PC-3 (cell line): ENCODE data around the gene SP140. TPM values are rescaled to one million over a fixed set of nuclear protein-coding genes. Genes with fewer than 3 reads are reported as not detected.

Experiments
- ATAC-seq: fragments of 200-7000 bp; cut with Tn5 transposase; 2 replicates; pipeline ENCODE4 v1.9.1; 2020; ENCODE audit warnings: mild to moderate bottlenecking, moderate library complexity
- BruUV-seq: library from RNA; stranded (reverse); fragments of 400-500 nt; replicated peaks from 2 replicates; lab custom pipeline; 2021; lab: Mats Ljungman, UMichigan
- CTCF ChIA-PET: fragments of 300-600 bp; sonication (Branson Sonifier 250); formaldehyde crosslinking; loops from one replicate; lab custom pipeline; 2022; ENCODE audit warnings: antibody characterized with exemption; lab: Charles Lee
- POLR2A ChIA-PET: fragments of 300-600 bp; sonication (Branson Sonifier 250); formaldehyde crosslinking; loops from one replicate; lab custom pipeline; 2022; ENCODE audit warnings: antibody characterized with exemption; ENCODE audit not compliant: unreplicated experiment; lab: Charles Lee
- DNase-seq: peaks from one replicate; pipeline ENCODE4 v3.0.0-alpha.2; 2015
- H2AFZ ChIP-seq: fragments of 300-600 bp; sonication (generic); 2 replicates; pipeline ENCODE4 v1.6.0; 2016; ENCODE audit warnings: antibody characterized with exemption, low read length
- H3F3A ChIP-seq: fragments of 300-600 bp; sonication (generic); one replicate; pipeline ENCODE4 v1.6.0; 2017; ENCODE audit warnings: antibody characterized with exemption, low read length, control low read depth, mild to moderate bottlenecking; ENCODE audit not compliant: unreplicated experiment
- H3K27ac ChIP-seq: fragments of 300-600 bp; sonication (generic); 2 replicates; pipeline ENCODE4 v1.5.1; 2016; ENCODE audit warnings: mild to moderate bottlenecking, low read length
- H3K27me3 ChIP-seq: fragments of 300-600 bp; sonication (generic); 2 replicates; pipeline ENCODE4 v1.6.1; 2016; ENCODE audit warnings: low read length, mixed read lengths
- H3K36me3 ChIP-seq: fragments of 300-600 bp; sonication (generic); 2 replicates; pipeline ENCODE4 v1.6.1; 2016; ENCODE audit warnings: low read depth, mixed run types, low read length, mixed read lengths
- H3K4me1 ChIP-seq: fragments of 300-600 bp; sonication (generic); 2 replicates; pipeline ENCODE4 v1.5.1; 2016; ENCODE audit warnings: low read length; ENCODE audit not compliant: insufficient read depth
- H3K4me2 ChIP-seq: fragments of 300-600 bp; sonication (generic); 2 replicates; pipeline ENCODE4 v1.6.0; 2016; ENCODE audit warnings: low read length
- H3K4me3 ChIP-seq: fragments of 300-600 bp; sonication (generic); 2 replicates; pipeline ENCODE4 v1.5.1; 2016; ENCODE audit warnings: mild to moderate bottlenecking, low read length, mixed read lengths
- H3K79me2 ChIP-seq: fragments of 300-600 bp; sonication (generic); 2 replicates; pipeline ENCODE4 v1.6.1; 2017; ENCODE audit warnings: low read length, mixed read lengths
- H3K9ac ChIP-seq: fragments of 300-600 bp; sonication (generic); 2 replicates; pipeline ENCODE4 v1.6.0; 2016; ENCODE audit warnings: mild to moderate bottlenecking, low read length
- H3K9me2 ChIP-seq: fragments of 300-600 bp; sonication (generic); replicated peaks from 2 replicates; pipeline ENCODE4 v1.6.1; 2016; ENCODE audit warnings: mixed run types, low read length, mixed read lengths
- H3K9me3 ChIP-seq: fragments of 300-600 bp; sonication (generic); 2 replicates; pipeline ENCODE4 v1.6.1; 2016; ENCODE audit warnings: low read length, mixed read lengths
- H4K20me1 ChIP-seq: fragments of 300-600 bp; sonication (generic); 2 replicates; pipeline ENCODE4 v1.6.1; 2016; ENCODE audit warnings: low read length, mixed read lengths
- CTCF ChIP-seq: fragments of 300-600 bp; sonication (generic); conservative IDR thresholded peaks from 2 replicates; pipeline ENCODE4 v1.5.1; 2017; ENCODE audit warnings: antibody characterized with exemption, low read depth, mild to moderate bottlenecking, low read length
- EZH2 ChIP-seq: fragments of 300-600 bp; sonication (generic); IDR thresholded peaks from one replicate; pipeline ENCODE4 v1.6.1; 2017; ENCODE audit warnings: antibody characterized with exemption, mild to moderate bottlenecking, low read length; ENCODE audit not compliant: unreplicated experiment
- EZH2phosphoT487 ChIP-seq: fragments of 300-600 bp; sonication (generic); IDR thresholded peaks from 2 replicates; pipeline ENCODE4 v1.6.1; 2018; ENCODE audit warnings: mild to moderate bottlenecking, antibody characterized with exemption, low read length, borderline replicate concordance
- intact Hi-C: fragments of 100-400 bp; cut with micrococcal nuclease; formaldehyde crosslinking; loops from 2 replicates; pipeline ENCODE4 v1.9.0; 2023
- total RNA-seq: library from RNA; depleted of rRNA; stranded (reverse); fragments of >200 nt; gene quantifications from 2 replicates; pipeline ENCODE4 v1.2.3, GENCODE V29; 2014

The SP140 gene
- total RNA-seq, 1 experiment from 2014 or later = not detected

GRCh38 chr2:230178546-230179485 is 46.7 kb upstream of the SP140 start:
- Histone ChIP-seq H3K4me1 (no peaks in the 10 kb centered on the region), H3K9ac (no peak overlapping the region), H3K27me3 (no peaks in the 10 kb centered on the region), H3K9me2 (no peaks in the 10 kb centered on the region), H3K4me3 (no peak overlapping the region), H3F3A (no peaks in the 10 kb centered on the region), H3K36me3 (no peaks in the 10 kb centered on the region), H3K79me2 (no peaks in the 10 kb centered on the region), H3K4me2 (no peak overlapping the region), H3K27ac (no peak overlapping the region), H4K20me1 (no peaks in the 10 kb centered on the region), H3K9me3 (no peaks in the 10 kb centered on the region), H2AFZ (no peak overlapping the region)
- BruUV-seq = no TSS peak
- no peak for DNase-seq
- no peak for ATAC-seq
- ChIA-PET POLR2A (no interaction called here), CTCF (no interaction called here)
- TF ChIP-seq EZH2 = no peak
- no peak for TF ChIP-seq CTCF
- TF ChIP-seq EZH2phosphoT487 = no peak
- intact Hi-C loops = no loop called here

- intact Hi-C loops = no loop called here
These were observed 45.6 kb upstream of the SP140 start for GRCh38 chr2:230179907-230180306.

More at GRCh38 chr2:230179907-230180306, 45.6 kb upstream of the SP140 start:
- no peaks in the 10 kb centered on the region for H3F3A ChIP-seq
- POLR2A ChIA-PET = no interaction called here
- no peaks in the 10 kb centered on the region for H3K4me1 ChIP-seq
- TF ChIP-seq CTCF (no peak), EZH2phosphoT487 (no peak), EZH2 (no peak)
- H3K9ac ChIP-seq = no peak overlapping the region
- no peak overlapping the region for H3K4me2 ChIP-seq
- no peaks in the 10 kb centered on the region for H3K79me2 ChIP-seq
- H3K27me3 ChIP-seq = no peaks in the 10 kb centered on the region
- no peak overlapping the region for H2AFZ ChIP-seq
- BruUV-seq = no TSS peak
- no peak for DNase-seq
- ATAC-seq = no peak
- CTCF ChIA-PET = no interaction called here
- H4K20me1 ChIP-seq = no peaks in the 10 kb centered on the region
- no peak overlapping the region for H3K4me3 ChIP-seq
- no peaks in the 10 kb centered on the region for H3K9me2 ChIP-seq
- no peak overlapping the region for H3K27ac ChIP-seq
- H3K36me3 ChIP-seq = no peaks in the 10 kb centered on the region
- H3K9me3 ChIP-seq = no peaks in the 10 kb centered on the region
